ENCODE measurements around the gene KLHDC2.

DNA sequence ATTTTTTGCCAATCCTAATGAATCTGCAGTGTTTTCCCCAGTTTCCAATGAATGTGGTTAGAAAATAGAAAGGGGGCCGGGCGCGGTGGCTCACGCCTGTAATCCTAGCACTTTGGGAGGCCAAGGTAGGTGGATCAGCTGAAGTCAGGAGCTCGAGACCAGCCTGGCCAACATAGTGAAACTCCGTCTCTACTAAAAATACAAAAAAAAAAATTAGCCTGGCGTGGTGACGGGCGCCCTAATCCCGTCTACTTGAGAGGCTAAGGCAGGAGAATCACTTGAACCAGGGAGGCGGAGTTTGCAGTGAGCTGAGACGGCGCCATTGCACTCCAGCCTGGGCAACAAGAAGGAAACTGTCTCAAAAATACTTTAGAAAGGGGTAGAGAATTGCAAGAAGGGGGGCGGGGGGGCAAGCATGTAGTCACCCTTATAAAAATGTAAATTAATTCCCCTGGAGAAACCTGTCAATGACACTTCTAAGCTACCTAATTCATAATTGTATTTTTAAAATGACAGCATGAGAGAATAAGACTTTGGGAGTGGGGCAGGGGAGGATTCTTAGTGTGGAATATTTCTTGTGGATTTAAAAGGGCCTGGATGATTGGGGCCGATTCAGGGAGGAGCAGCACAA, 1.7 kb downstream of the KLHDC2 start:
- TF ChIP-seq, protein P1, sequence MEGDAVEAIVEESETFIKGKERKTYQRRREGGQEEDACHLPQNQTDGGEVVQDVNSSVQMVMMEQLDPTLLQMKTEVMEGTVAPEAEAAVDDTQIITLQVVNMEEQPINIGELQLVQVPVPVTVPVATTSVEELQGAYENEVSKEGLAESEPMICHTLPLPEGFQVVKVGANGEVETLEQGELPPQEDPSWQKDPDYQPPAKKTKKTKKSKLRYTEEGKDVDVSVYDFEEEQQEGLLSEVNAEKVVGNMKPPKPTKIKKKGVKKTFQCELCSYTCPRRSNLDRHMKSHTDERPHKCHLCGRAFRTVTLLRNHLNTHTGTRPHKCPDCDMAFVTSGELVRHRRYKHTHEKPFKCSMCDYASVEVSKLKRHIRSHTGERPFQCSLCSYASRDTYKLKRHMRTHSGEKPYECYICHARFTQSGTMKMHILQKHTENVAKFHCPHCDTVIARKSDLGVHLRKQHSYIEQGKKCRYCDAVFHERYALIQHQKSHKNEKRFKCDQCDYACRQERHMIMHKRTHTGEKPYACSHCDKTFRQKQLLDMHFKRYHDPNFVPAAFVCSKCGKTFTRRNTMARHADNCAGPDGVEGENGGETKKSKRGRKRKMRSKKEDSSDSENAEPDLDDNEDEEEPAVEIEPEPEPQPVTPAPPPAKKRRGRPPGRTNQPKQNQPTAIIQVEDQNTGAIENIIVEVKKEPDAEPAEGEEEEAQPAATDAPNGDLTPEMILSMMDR (IDR thresholded peaks at IDR 0.05; ENCODE audit: extremely low read depth in 1 of 2, insufficient read depth in 1 of 2, low read depth in 1 of 2, low read length in 2 of 2): no peak
- TF ChIP-seq POLR2AphosphoS5 (IDR thresholded peaks at IDR 0.05; ENCODE audit: insufficient read depth, low read depth, low read length) (no peak), POLR2A (IDR thresholded peaks at IDR 0.05; ENCODE audit: low read depth, low read length) (peak; percentile 45), EZH2 (IDR thresholded peaks at IDR 0.05; ENCODE audit: borderline replicate concordance, low read depth, low read length, severe bottlenecking) (no peak), GATA2 (IDR thresholded peaks at IDR 0.05; ENCODE audit: insufficient read depth, insufficient read length, low read depth, low read length) (no peak), JUN (IDR thresholded peaks at IDR 0.05; ENCODE audit: borderline replicate concordance, insufficient read depth, insufficient read length, low read depth) (no peak), MYC (IDR thresholded peaks at IDR 0.05; ENCODE audit: low read depth, low read length) (no peak)
- TF ChIP-seq, protein P2, sequence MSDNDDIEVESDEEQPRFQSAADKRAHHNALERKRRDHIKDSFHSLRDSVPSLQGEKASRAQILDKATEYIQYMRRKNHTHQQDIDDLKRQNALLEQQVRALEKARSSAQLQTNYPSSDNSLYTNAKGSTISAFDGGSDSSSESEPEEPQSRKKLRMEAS (IDR thresholded peaks at IDR 0.05; ENCODE audit: insufficient read depth, insufficient read length): no peak

Measured in endothelial cell of umbilical vein (primary cell).